ENCODE results near the gene DCTN2.

GRCh38 chr12:57512665-57513064, 34.3 kb downstream of the DCTN2 start:
- no peak for TF ChIP-seq BHLHE40 (IDR thresholded peaks at IDR 0.05; ENCODE audit: low read depth, low read length)
- no peak for TF ChIP-seq POLR2A (IDR thresholded peaks at IDR 0.05; ENCODE audit: low read length)
- TF ChIP-seq CTCF (IDR thresholded peaks at IDR 0.05): no peak
- no peak for TF ChIP-seq RAD21 (conservative IDR thresholded peaks at IDR 0.05 in 1 of 2, IDR thresholded peaks at IDR 0.05 in 1 of 2)
- no peak for TF ChIP-seq ZFP36 (IDR thresholded peaks at IDR 0.05; ENCODE audit: borderline replicate concordance, partially characterized antibody)
- no peak for TF ChIP-seq MAX (IDR thresholded peaks at IDR 0.05)
- no peak for TF ChIP-seq BCL3 (IDR thresholded peaks at IDR 0.05)
- no peak for TF ChIP-seq SMC3 (IDR thresholded peaks at IDR 0.05)

All from A549 (cell line).